Thoracic aorta (tissue), 2 donors: ENCODE measurements around the gene ODF2. TPM values are rescaled to one million over a fixed set of nuclear protein-coding genes. Genes with fewer than 3 reads are reported as not detected.

Source experiments
- ATAC-seq: fragments of 150-250 bp; one replicate; pipeline ENCODE4 v1.8.0; 2017; ENCODE audit warnings: low read depth; ENCODE audit not compliant: insufficient number of reproducible peaks, low FRiP score
- DNase-seq: peaks from one replicate; pipeline ENCODE4 v3.0.0-alpha.2; 2020; ENCODE audit warnings: low spot score
- H3K27ac ChIP-seq, 2 donors: fragments of 200-600 bp; sonication (generic); 1 replicate in 1 of 2; 2 replicates in 1 of 2; pipeline ENCODE4 v1.5.1; 2016; ENCODE audit warnings: mild to moderate bottlenecking in 2 of 2, moderate library complexity in 2 of 2
- H3K27me3 ChIP-seq: fragments of 200-600 bp; sonication (generic); replicated peaks from 2 replicates; pipeline ENCODE4 v1.6.0; 2016; ENCODE audit warnings: mild to moderate bottlenecking; ENCODE audit not compliant: insufficient read depth
- H3K36me3 ChIP-seq: fragments of 200-600 bp; sonication (generic); one replicate; pipeline ENCODE4 v1.5.1; 2016
- H3K4me1 ChIP-seq, 2 donors: fragments of 200-600 bp; sonication (generic); 1 replicate in 1 of 2; 2 replicates in 1 of 2; pipeline versions ENCODE4 v1.5.1 to v1.6.0; 2016; ENCODE audit warnings: low read depth in 2 of 2, mild to moderate bottlenecking in 1 of 2; ENCODE audit not compliant: control insufficient read depth in 1 of 2
- H3K4me3 ChIP-seq: fragments of 200-600 bp; sonication (generic); 2 replicates; pipeline ENCODE4 v1.5.1; 2016; ENCODE audit warnings: mild to moderate bottlenecking
- H3K9me3 ChIP-seq: fragments of 200-600 bp; sonication (generic); 2 replicates; pipeline ENCODE4 v1.5.1; 2016
- total RNA-seq, 2 donors: library from RNA; depleted of rRNA; stranded (reverse); fragments of >200 nt; gene quantifications; one replicate each; pipeline versions ENCODE4 v1.1.0 to v1.2.3, GENCODE V29; 2016
- TF ChIP-seq, protein P1 (sequence below): fragments of 200-600 bp; sonication (generic); IDR thresholded peaks from one replicate; pipeline ENCODE4 v1.5.1; 2019; ENCODE audit warnings: antibody characterized with exemption

Gene ODF2
- total RNA-seq, 2 donors from 2014 or later: 22.5 to 36.5 TPM

DNA sequence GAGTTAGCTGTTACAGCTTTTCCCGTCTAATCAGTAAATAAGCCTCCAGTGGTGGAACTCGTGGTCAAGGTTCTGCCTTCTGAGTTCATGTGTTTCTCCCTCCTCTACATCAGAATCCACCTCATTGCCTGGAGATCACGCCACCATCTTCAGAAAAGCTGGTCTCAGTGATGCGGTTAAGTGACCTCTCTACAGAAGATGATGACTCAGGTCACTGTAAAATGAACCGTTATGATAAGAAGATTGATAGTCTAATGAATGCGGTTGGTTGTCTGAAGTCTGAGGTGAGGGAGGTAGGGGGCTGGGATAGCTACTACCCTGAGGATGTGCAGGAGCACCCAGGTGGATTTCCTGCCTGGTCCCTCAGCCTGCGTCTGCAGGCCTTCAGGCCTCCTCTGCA lies 13.3 kb downstream of the ODF2 start:
- no peak for DNase-seq
- Histone ChIP-seq H3K4me1 (no peaks in the 10 kb centered on the region), H3K27ac (no peak overlapping the region), H3K36me3 (peaks cover 23% of the 10 kb centered on the region), H3K27me3 (no peaks in the 10 kb centered on the region), H3K4me3 (no peak overlapping the region), H3K9me3 (no peaks in the 10 kb centered on the region)
- no peak for ATAC-seq
- TF ChIP-seq, protein P1, sequence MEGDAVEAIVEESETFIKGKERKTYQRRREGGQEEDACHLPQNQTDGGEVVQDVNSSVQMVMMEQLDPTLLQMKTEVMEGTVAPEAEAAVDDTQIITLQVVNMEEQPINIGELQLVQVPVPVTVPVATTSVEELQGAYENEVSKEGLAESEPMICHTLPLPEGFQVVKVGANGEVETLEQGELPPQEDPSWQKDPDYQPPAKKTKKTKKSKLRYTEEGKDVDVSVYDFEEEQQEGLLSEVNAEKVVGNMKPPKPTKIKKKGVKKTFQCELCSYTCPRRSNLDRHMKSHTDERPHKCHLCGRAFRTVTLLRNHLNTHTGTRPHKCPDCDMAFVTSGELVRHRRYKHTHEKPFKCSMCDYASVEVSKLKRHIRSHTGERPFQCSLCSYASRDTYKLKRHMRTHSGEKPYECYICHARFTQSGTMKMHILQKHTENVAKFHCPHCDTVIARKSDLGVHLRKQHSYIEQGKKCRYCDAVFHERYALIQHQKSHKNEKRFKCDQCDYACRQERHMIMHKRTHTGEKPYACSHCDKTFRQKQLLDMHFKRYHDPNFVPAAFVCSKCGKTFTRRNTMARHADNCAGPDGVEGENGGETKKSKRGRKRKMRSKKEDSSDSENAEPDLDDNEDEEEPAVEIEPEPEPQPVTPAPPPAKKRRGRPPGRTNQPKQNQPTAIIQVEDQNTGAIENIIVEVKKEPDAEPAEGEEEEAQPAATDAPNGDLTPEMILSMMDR: no peak

DNA sequence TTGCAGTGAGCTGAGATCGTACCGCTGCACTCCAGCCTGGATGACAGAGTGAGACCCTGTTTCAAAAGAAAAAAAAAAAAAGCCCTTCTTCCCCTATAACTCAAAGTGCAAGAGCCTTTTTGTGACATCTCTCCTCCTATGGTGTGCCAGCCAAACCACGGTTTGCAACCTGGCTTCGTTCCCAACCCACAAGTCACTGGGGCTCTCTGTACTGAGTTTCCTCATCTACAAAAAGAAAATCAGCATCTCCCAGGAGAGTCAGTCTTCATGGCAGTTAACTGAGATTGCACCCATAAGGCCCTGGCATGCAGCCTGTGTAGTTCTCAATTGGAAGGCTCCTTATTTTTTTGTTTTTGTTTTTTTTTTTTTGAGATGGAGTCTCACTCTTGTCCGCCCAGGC lies 14.8 kb downstream of the ODF2 start:
- no peak for ATAC-seq
- H3K36me3 ChIP-seq: peaks cover 21% of the 10 kb centered on the region
- H3K27ac ChIP-seq: no peak overlapping the region
- H3K9me3 ChIP-seq: no peaks in the 10 kb centered on the region
- DNase-seq: no peak
- H3K4me3 ChIP-seq: no peak overlapping the region
- H3K27me3 ChIP-seq: no peaks in the 10 kb centered on the region
- H3K4me1 ChIP-seq: no peaks in the 10 kb centered on the region
- TF ChIP-seq, protein P1: no peak

DNA sequence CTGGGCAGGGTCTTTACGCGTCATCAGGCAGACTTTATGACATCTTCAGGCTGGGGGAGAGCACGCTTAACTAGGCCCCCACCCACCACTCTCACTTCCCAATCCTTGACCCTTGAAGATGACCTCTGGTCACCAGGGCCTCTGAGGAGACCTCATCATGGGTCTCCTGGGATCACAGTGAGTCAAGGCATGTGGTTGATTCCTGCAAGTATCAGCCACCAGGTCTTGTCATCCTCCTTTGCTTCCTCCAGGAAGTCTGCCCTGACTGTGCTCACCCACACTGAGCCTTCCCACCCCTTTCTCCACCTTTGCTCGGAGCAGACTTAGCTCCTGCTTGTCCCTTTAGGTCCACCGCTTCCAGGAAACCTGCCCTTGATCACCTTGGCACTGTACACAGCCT lies 17.3 kb downstream of the ODF2 start:
- Histone ChIP-seq H3K36me3 (peaks cover 20% of the 10 kb centered on the region), H3K27me3 (no peaks in the 10 kb centered on the region), H3K27ac (no peak overlapping the region), H3K9me3 (no peaks in the 10 kb centered on the region), H3K4me1 (no peaks in the 10 kb centered on the region), H3K4me3 (no peak overlapping the region)
- TF ChIP-seq, protein P1: no peak
- DNase-seq: no peak
- no peak for ATAC-seq

DNA sequence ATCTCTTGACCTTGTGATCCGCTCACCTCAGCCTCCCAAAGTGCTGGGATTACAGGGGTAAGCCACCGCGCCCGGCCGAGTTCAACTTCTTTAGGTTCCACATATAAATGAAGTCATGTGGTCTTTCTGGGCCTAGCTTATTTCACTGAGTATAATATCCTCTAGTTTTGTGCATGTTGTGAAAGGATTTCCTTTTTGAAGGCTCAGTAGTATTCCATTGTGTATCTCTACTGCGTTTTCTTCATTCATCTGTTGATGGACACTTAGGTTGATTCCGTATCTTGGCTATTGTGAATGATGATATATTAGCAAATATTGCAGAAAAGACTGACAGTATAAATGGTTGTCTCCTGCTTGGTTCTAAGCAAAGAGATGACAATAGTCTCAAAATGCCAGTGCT lies 20.1 kb downstream of the ODF2 start:
- Histone ChIP-seq H3K4me1 (no peaks in the 10 kb centered on the region), H3K4me3 (no peak overlapping the region), H3K27ac (no peak overlapping the region), H3K36me3 (peaks cover 17% of the 10 kb centered on the region), H3K27me3 (no peaks in the 10 kb centered on the region), H3K9me3 (no peaks in the 10 kb centered on the region)
- TF ChIP-seq, protein P1: no peak
- ATAC-seq: no peak
- DNase-seq: no peak

DNA sequence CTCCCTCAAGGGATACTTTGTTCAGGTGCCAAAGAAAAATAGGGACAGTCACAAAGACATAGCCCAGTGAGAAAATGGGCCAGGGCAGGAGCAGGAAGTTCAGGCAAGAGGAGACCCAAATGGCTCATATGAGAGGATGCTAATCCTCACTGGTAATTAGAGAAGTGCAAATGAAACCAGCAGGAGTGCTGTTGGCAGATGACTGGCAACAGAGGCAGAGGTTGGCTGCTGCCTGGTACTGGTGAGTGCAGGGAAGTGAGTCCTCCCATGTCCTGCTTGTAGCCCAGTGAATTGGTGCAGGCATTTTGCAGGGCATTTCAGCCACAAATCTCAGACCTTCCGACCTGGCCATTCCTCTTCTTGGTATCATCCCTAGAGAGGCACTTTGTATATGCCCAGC lies 23.5 kb downstream of the ODF2 start:
- H3K36me3 ChIP-seq: peaks cover 32% of the 10 kb centered on the region
- ATAC-seq: no peak
- H3K4me3 ChIP-seq: no peak overlapping the region
- TF ChIP-seq, protein P1: no peak
- H3K4me1 ChIP-seq: no peaks in the 10 kb centered on the region
- no peaks in the 10 kb centered on the region for H3K27me3 ChIP-seq
- no peaks in the 10 kb centered on the region for H3K9me3 ChIP-seq
- no peak overlapping the region for H3K27ac ChIP-seq
- DNase-seq: no peak
